IPS-18c (cell line): ENCODE results near the gene SMIM43.

ENCODE experiments used
- H3K4me3 ChIP-seq: 2 replicates; pipeline ENCODE4 v1.7.0; 2013; ENCODE audit warnings: low read depth, mild to moderate bottlenecking, low read length, moderate library complexity; ENCODE audit not compliant: insufficient read depth
- H3K9me3 ChIP-seq: one replicate; pipeline ENCODE4 v1.6.1; 2013; ENCODE audit warnings: mild to moderate bottlenecking, low read length, moderate library complexity; ENCODE audit not compliant: control insufficient read depth, insufficient read depth

SMIM43 gene

DNA sequence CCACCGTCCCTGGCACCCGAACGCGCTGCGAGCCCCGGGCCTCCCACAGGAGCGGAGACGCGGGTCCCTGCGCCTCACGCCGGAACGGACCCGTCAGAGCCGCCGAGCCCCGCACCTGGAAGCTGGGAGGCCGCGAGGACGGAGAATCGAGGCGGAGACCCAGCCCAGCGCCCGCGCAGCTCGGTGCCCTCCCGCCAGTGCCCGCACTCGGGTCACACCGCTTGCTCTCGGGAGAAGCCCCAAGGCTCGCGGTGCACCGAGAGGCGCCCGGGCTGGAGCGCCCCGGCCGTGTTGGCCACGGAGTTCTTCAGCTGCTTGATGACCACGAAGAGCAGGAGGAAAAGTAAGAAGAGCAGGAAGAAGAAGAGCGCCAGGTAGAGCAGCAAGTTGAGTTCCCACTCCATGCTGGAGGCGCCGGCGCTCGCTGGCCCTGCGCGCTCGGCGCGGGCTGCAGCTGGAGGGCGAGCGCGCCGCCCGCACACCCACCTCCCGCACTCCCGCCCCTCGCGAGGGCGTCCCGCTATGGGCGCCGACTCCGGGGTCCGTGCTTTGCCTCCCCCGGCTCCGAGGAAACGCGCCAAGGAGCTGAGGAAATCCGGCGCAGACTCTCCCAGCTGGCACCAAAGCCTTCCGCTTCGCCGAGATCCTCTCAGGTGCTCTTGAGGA, at the start of gene SMIM43:
TSS of gene SMIM43 (minus strand) at position 463 of the 666 bp plus-strand sequence. CDS start at position 404, 59 bp downstream.
- H3K4me3 ChIP-seq = peak within 1 kb of the TSS; percentile 55
- no peaks in the 10 kb centered on the region for H3K9me3 ChIP-seq

DNA sequence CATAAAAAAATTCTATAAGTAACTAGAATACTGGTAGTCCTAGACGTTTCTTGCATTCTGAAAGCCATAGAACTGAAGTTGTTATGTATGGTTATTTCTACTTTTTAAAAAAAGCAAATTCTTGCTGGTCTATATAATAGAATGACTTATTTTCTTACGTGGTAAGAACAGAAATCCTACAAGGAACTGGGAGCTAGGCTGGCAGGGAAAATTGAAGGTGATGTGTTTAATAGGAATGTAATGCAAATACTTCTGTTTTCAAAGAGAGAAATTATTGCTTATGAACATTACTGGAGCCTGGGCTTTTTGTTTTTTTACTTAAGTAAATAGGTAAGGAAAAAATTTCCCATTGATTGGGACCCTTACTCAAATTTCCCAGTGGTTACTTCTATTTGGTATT, 49.8 kb upstream of the SMIM43 start:
- Histone ChIP-seq H3K4me3 (no peak overlapping the region), H3K9me3 (no peaks in the 10 kb centered on the region)

DNA sequence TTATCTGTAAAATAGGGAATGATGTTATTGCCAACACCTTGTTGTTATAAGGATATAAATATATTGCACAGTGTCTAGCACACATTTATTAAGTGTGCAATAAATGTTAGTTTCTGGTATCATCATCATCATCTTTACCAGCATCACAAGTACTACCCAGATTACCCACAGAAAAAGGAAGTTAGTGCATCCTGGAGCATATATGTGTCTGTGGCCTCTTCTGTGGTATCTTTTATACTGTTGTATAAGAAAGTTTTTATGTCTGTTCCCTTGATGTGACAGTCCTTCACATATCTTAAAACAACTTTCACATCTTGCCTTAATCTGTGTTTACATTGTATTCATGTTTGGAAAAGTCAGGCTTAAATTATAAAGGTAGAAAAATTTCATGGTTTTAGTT, 46.2 kb upstream of the SMIM43 start:
- Histone ChIP-seq H3K4me3 (no peak overlapping the region), H3K9me3 (no peaks in the 10 kb centered on the region)

DNA sequence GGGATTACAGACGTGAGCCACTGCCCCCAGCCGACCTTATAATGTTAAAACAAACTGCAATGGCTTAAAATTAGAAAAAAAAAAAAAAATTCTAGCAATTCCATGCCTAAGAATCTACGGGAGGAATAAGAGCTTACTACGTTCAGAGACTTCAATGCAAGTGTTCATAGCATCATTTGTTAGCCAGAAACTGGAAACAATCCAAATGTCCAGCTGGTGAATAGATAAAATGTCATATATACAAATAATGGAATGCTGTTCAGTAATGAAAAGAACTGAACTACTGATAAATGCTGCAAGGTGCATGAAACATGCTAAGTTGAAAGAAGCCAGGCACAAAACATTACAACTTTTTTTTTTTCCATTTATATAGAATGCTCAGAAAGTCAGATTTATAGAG, 41.4 kb upstream of the SMIM43 start:
- H3K9me3 ChIP-seq = no peaks in the 10 kb centered on the region
- no peak overlapping the region for H3K4me3 ChIP-seq

DNA sequence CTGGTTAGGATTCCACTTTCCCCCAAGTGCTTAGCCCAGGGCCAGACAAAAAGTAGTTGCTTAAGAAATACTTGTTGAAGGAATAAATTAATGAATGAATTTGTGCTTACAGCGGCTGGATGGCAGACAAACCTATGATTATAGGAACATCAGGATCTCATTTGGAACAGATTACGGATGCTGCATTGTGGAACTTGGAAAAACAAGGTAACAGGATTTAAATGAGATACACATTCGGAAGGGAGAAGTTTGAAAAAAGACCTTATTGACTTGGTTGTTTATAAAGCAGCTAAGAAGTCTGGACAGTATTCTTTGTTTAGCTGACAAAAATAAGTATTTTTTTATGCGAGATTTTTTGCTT, 36.7 kb upstream of the SMIM43 start:
- Histone ChIP-seq H3K4me3 (peak overlapping the region; percentile 81), H3K9me3 (no peaks in the 10 kb centered on the region)

DNA sequence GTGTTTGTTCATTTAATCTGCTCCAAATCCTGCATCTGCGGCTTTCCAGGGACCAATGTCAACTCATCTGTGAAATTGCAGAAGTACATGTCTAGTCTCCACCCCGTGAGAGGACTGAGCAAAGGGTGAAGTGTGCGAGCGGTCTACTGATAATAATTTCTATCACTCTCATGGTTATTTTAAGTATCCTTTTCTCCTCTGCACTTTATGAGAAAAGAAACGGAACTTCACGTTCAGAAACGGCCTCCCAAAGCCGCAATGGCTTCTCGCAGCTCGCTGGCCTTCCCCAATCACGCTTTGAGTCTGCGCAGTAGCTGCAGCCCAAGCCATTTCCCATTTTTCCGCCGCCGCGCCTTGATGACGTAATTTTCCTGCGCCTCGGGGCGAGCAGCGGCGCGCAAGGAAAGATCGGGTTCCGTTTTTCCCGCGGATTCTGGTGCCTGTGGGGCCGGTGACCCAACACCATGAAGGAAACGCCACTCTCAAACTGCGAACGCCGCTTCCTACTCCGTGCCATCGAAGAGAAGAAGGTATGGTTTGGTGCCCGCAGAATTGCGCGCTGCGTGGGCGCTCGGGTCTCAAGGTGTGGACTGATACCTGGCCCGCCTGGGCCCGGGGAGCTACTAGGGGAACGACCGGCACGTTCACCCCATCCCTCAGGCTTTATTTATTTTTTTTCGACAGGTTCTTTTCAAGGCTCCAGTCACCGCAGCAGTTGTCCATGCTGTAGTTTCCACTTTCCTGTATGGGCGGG, 36.2 kb upstream of the SMIM43 start, which contains the start of gene EXOSC9:
TSS of gene EXOSC9 (plus strand) at position 363 of the 754 bp plus-strand sequence. CDS start at position 465, 102 bp downstream.
- Histone ChIP-seq H3K9me3 (no peaks in the 10 kb centered on the region), H3K4me3 (peak within 1 kb of the TSS; percentile 81)

DNA sequence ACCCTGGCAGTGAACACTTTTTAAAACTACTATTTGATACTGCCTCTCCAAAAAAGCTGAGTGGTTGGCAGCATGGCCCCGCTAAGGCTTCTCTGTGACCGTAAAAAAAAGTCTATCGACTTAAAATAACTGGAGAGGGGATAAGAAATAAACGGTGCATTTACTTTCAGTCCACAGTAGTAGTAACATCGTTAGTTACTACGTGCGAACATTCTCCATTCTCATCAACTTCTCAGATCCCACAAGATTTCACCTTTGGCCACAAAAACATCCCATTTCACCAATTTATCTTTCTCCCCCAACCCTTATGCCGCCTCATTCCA, 35.6 kb upstream of the SMIM43 start:
- peak overlapping the region; percentile 81; the same call in 1 of the 2 replicates for H3K4me3 ChIP-seq
- no peaks in the 10 kb centered on the region for H3K9me3 ChIP-seq

DNA sequence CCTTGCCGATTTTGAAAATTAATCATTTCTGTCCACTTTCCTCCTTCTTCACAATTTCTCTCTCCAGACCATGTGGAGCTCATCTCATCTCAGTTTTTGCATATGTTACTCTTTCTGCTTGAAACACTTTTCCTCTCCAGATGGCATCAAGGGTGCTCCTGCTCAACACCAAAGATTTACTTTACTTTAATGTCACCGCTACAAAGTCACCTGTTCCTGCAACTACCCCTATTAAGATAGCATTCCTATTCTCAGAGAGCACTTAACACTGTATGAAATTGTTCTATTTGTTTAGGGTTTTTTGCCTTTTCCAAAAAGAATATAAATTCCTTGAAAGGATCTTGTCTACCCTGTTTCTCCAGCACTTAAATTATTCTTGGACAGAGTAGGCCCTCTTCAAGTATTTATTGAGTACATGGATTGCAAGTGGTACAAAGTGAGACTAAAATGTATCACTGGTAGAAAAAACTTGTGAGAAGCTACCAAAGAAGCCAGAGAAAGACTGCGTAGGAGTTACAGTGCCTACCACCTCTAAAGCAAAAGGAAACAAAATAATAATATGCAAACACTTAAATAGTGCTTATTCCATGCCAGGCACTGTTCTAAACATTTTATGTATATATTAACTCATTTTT, 35.0 kb upstream of the SMIM43 start:
- Histone ChIP-seq H3K4me3 (no peak overlapping the region), H3K9me3 (no peaks in the 10 kb centered on the region)

DNA sequence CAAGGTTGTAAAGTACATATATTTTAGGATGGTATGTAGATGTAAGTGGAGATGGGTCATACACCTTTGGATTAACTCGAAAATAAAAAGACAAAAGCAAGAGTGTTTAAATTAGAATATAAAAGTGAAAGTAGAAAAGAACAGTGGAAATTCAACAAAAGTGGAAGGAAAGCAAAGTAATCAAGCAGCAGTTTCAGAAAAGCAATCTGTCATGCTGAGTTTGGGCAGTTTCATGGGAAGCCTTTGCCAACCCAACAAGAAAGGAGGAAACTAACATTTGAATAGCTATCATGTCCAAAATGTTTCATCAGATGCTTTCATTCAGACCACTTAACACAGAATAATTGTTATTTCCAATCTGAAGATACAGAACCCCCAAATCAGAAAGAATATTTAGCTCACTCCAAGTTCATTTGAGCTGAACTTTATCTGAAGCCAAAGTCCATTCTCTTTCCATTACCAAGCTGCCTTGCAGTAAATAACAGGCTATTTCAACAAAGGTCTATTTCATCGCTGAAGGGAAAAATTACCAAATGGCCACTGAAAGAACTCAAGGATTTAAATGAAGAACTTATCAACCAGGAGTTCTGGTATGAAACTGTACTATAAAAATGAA, 34.4 kb upstream of the SMIM43 start:
- no peaks in the 10 kb centered on the region for H3K9me3 ChIP-seq
- no peak overlapping the region for H3K4me3 ChIP-seq

DNA sequence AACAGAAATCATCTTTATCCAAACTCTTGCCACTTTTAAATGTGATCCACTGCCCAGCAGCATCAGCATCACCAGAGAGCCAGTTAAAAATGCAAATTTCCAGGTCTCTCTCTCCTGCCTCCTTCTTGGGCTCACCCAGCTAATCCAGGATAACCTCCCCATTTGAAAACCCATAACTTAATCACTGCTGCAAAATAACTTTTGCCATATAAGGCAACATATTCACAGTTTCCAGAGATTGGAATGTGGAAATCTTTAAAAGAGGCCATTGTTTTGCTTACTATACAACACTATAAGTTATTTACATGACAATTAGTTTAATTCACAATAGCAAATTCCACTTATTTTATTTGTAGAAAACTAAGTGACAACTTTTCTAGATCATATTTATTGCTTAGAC, 31.3 kb upstream of the SMIM43 start:
- Histone ChIP-seq H3K4me3 (no peak overlapping the region), H3K9me3 (no peaks in the 10 kb centered on the region)

DNA sequence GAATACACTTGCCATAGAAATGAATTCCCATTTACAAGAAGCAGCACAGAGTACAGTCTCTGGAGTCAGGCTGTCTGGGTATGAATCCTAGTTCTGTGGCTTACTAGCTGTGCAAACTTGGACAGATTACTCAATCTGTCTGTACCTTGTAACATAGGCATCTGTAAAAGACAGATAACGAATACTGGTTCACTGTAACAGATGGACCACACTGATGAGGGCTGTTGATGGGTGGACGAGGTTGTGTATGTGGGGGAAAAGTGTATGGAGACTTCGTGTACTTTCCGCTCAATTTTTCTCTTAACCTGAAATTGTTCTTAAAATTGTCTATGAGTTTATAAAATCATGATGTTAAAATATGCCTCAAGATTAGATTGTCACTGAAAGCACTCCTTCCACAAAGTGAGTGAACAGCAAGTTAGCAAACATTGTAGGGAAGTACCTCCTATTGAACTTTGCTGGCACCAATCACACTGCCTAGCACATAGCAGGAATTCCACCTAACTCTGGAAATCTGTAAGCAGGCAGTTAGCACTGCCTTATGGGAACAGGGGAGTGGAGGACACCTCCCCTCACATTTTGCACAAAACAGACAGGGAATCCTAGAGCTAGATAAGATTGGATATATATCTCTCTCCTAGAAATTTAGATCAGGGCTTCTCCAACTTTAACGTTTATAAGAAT, 29.7 kb upstream of the SMIM43 start:
- Histone ChIP-seq H3K9me3 (no peaks in the 10 kb centered on the region), H3K4me3 (no peak overlapping the region)

DNA sequence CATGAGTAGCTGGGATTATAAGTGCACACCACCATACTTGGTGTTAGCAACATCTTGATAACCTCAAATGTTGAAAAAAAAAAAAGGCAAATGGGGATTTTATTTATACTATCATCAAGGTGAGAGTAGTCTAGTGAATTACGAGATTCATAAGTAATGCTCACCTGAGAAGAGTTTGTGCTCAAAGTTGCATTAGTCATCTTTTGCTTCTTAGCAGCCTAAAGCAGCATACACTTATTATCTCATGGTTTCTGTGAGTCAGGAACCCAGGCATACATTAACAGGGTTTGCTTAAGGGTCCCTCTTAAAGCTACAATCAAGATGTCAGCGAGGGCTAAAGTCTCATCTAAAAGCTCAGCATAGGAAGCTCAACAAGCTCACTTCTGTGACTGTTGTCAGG, 28.0 kb upstream of the SMIM43 start:
- H3K4me3 ChIP-seq = no peak overlapping the region
- peaks cover 2% of the 10 kb centered on the region for H3K9me3 ChIP-seq

DNA sequence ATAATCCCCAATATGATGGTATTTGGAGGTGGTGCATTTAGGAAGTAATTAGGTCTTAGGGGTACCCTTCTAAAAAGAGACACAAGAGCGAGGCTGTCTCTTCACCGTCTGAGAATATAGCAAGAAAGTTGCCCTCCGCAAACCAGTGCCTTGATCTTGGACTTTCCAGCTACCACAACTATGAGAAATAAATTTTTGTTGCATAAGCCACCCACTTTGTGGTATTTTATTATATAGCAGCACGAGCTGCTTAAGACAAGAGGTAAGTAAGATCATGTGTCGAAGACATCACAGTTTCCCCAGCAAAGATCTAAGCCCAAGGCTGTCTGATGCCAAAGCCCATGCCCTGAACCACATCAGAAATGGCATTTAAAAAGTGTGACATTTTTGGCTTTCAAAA, 26.5 kb upstream of the SMIM43 start:
- peaks cover 2% of the 10 kb centered on the region for H3K9me3 ChIP-seq
- no peak overlapping the region for H3K4me3 ChIP-seq

DNA sequence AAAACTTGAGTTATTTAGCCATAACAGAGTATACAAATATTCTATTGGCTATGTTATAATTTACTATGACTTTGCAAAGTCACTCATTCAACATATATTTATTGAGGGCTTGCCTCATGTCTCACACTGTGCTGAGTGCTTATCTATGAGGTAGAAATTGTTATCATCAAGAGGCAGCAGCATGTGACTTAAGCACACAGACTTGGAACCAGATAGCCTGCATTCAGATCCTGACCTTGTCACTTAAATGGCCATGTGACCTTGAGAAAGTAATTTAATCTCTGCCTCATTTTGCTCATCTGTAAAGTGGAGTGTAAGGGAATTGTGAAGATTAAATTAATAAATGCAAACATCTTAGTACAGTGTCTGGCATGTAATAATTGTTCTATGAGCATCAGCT, 26.0 kb upstream of the SMIM43 start:
- H3K9me3 ChIP-seq = peaks cover 2% of the 10 kb centered on the region
- H3K4me3 ChIP-seq = no peak overlapping the region

DNA sequence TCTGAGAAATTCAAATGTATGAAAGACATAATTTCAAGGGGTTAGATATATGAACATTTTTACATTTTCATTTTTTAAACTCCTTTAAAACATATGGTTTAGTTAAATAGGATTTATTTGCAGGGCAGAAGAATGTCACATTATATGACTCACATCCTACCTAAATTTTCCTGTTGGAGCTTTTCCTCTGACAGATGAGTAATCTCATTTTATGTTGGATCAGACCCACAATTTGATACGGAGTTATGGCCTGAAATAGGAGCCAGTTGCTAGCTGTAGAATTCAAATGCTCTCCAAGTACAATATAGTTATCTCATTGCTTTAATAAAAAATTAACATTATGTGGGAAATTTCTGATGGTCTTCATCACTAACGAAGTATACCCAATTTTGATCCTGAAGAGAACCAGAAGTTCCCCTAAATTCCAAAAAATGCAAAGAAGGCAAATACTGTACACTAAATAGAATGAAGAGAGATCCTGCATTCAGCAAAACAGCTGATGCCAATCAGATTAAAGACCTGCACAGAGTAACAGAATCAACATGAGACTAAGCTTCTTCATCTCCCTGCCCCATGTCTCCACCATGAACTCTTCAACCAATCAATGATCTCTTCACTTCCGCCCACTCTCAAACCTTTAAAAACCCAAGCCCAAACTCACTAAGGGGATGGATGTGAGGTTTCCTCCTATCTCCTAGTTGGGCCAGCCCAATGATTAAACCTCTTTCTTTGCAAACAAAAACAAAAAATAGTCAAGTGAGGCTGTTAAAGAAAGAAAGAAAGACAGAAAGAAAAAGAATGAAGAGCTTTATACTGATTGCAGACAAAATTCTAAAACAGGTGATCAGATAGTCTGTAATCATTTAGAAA, 25.2 kb upstream of the SMIM43 start:
- Histone ChIP-seq H3K4me3 (no peak overlapping the region), H3K9me3 (peaks cover 2% of the 10 kb centered on the region)

DNA sequence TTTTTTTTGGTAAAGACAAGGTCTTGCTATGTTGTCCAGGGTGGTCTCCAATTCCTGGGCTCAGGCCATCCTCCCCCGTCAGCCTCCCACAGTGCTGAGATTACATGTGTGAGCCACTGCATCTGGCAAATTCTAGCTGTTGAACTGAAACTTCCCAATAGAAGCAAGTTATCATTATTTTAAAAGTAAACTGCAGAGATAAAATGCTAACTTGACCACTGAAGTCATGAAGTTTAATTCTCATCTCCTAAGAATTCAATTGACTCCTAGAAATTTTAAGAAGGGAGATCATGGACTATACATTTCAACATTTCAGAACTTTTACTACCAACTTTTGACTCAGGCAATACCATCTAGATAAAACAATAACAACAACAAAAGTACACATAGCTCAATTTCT, 24.5 kb upstream of the SMIM43 start:
- H3K9me3 ChIP-seq = peaks cover 2% of the 10 kb centered on the region
- H3K4me3 ChIP-seq = no peak overlapping the region

DNA sequence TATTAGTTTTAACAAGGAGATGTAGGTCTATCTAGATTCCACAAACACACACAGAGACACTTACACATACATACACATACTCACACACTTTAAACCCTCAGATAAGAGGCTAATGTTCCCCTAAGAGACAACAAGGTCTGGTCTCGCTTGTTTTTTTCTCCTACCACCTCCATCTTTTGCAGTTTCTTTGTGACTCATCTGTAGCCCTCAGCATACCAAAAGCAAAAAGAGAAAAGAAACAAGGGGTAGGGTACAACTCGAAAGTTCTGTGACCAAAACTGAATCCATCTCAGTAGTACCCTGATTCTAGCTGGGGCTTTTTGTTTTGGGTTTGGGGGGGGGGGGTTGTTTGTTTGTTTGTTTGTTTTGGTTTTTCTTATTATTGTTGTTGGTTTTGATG, 23.9 kb upstream of the SMIM43 start:
- Histone ChIP-seq H3K4me3 (no peak overlapping the region), H3K9me3 (peaks cover 2% of the 10 kb centered on the region)
